HCT116 (cell line): ENCODE results near the gene DPYSL4. TPM values are rescaled to one million over a fixed set of nuclear protein-coding genes. Genes with fewer than 3 reads are reported as not detected.

Experiments used
- ATAC-seq: fragments of 200-7000 bp; cut with Tn5 transposase; 2 replicates; pipeline ENCODE4 v1.9.1; 2020; ENCODE audit warnings: mild to moderate bottlenecking, moderate library complexity
- BruUV-seq: library from RNA; stranded (reverse); fragments of 400-500 nt; replicated peaks from 2 replicates; lab custom pipeline; 2021; lab: Mats Ljungman, UMichigan
- CTCF ChIA-PET: fragments of 300-600 bp; sonication (Branson Sonifier 250); formaldehyde crosslinking; loops from one replicate; lab custom pipeline; 2021; ENCODE audit warnings: antibody characterized with exemption; lab: Charles Lee
- POLR2A ChIA-PET: fragments of 300-600, 350-600 bp; sonication (Branson Sonifier 250); formaldehyde crosslinking; loops from one replicate; lab custom pipeline; 2021; ENCODE audit warnings: antibody characterized with exemption; lab: Charles Lee
- RAD21 ChIA-PET, 2 experiments: fragments of 300-600 bp; sonication (Branson Sonifier 250); formaldehyde crosslinking; loops; one replicate each; lab custom pipeline; 2023; ENCODE audit warnings: low total read pairs in 2 of 2; ENCODE audit not compliant: uncharacterized antibody in 2 of 2, unreplicated experiment in 2 of 2, low non-redundant PET in 1 of 2; lab: Charles Lee
- DNase-seq: peaks from one replicate; pipeline ENCODE4 v3.0.0-alpha.2; 2010; ENCODE audit warnings: low read depth, low spot score
- H2AFZ ChIP-seq: fragments of 200-600 bp; shearing (Covaris generic), sonication (generic); 2 replicates; pipeline ENCODE4 v1.6.1; 2017; ENCODE audit warnings: low read depth, mixed run types, mixed read lengths, antibody characterized with exemption, low read length; ENCODE audit not compliant: poor library complexity, severe bottlenecking
- H3K27ac ChIP-seq: 2 replicates; pipeline ENCODE4 v1.5.1; 2012; ENCODE audit warnings: low read depth, low read length
- H3K27me3 ChIP-seq: fragments of 200-600 bp; sonication (generic); 2 replicates; pipeline ENCODE4 v1.6.1; 2016; ENCODE audit warnings: mixed run types, low read length, mixed read lengths; ENCODE audit not compliant: insufficient read depth
- H3K36me3 ChIP-seq, 2 experiments: fragments of 200-500 bp in 1 of 2; fragments of 200-600 bp in 1 of 2; sonication (Bioruptor generic) in 1 of 2; sonication (generic) in 1 of 2; 2 replicates each; pipeline versions ENCODE4 v1.5.1 to v1.6.1; 2014 to 2016; ENCODE audit warnings: low read length in 2 of 2, inconsistent platforms in 1 of 2, mixed read lengths in 1 of 2, mixed run types in 1 of 2; ENCODE audit not compliant: insufficient read depth in 2 of 2, control insufficient read depth in 1 of 2
- H3K4me1 ChIP-seq, 2 experiments: fragments of 200-600 bp in 1 of 2; sonication (generic) in 1 of 2; 2 replicates each; pipeline versions ENCODE4 v1.5.1 to v1.6.1; 2012 to 2017; ENCODE audit warnings: low read length in 2 of 2, inconsistent platforms in 1 of 2, mild to moderate bottlenecking in 1 of 2, mixed read lengths in 1 of 2, mixed run types in 1 of 2, moderate library complexity in 1 of 2; ENCODE audit not compliant: insufficient read depth in 2 of 2, control insufficient read depth in 1 of 2
- H3K4me2 ChIP-seq: fragments of 200-600 bp; sonication (generic); 2 replicates; pipeline ENCODE4 v1.6.1; 2017; ENCODE audit warnings: mixed run types, low read length, mixed read lengths
- H3K4me3 ChIP-seq, 2 experiments: fragments of 200-600 bp in 1 of 2; sonication (generic) in 1 of 2; replicated peaks in 1 of 2; 2 replicates each; pipeline ENCODE4 v1.5.1; 2011 to 2016; ENCODE audit warnings: low read length in 2 of 2, control low read depth in 1 of 2, low read depth in 1 of 2, mild to moderate bottlenecking in 1 of 2, mixed read lengths in 1 of 2, mixed run types in 1 of 2
- H3K79me2 ChIP-seq: fragments of 200-600 bp; sonication (generic); 2 replicates; pipeline ENCODE4 v1.6.1; 2017; ENCODE audit warnings: mild to moderate bottlenecking, mixed run types, low read length, moderate library complexity, mixed read lengths; ENCODE audit not compliant: insufficient read depth
- H3K9ac ChIP-seq: fragments of 200-600 bp; sonication (generic); 2 replicates; pipeline ENCODE4 v1.6.1; 2016; ENCODE audit warnings: low read length, mixed read lengths
- H3K9me2 ChIP-seq: fragments of 200-600 bp; sonication (generic), shearing (Covaris generic); 2 replicates; pipeline ENCODE4 v1.6.1; 2017; ENCODE audit warnings: mixed run types, mild to moderate bottlenecking, moderate library complexity; ENCODE audit not compliant: insufficient read depth
- H3K9me3 ChIP-seq, 2 experiments: fragments of 200-500 bp in 1 of 2; fragments of 200-600 bp in 1 of 2; sonication (Bioruptor generic) in 1 of 2; sonication (generic) in 1 of 2; 2 replicates each; pipeline ENCODE4 v1.6.1; 2014 to 2017; ENCODE audit warnings: low read length in 2 of 2, mixed read lengths in 2 of 2, inconsistent platforms in 1 of 2, low read depth in 1 of 2, mild to moderate bottlenecking in 1 of 2, mixed run types in 1 of 2, moderate library complexity in 1 of 2; ENCODE audit not compliant: control insufficient read depth in 1 of 2, insufficient read depth in 1 of 2
- H4K20me1 ChIP-seq: fragments of 200-600 bp; sonication (generic), shearing (Covaris generic); 2 replicates; pipeline ENCODE4 v1.6.1; 2017; ENCODE audit warnings: mixed run types, mild to moderate bottlenecking, moderate library complexity; ENCODE audit not compliant: insufficient read depth
- ATF3 ChIP-seq: IDR thresholded peaks from 2 replicates; pipeline ENCODE4 v1.6.1; 2012
- CEBPB ChIP-seq: IDR thresholded peaks from 2 replicates; pipeline ENCODE4 v1.6.1; 2012; ENCODE audit warnings: low read depth
- ELF1 ChIP-seq: IDR thresholded peaks from 2 replicates; pipeline ENCODE4 v1.6.1; 2012; ENCODE audit warnings: low read depth, borderline replicate concordance
- EZH2phosphoT487 ChIP-seq: fragments of 200-600 bp; IDR thresholded peaks from 2 replicates; pipeline ENCODE4 v1.6.1; 2018; ENCODE audit warnings: antibody characterized with exemption, borderline replicate concordance
- FOSL1 ChIP-seq: IDR thresholded peaks from 2 replicates; pipeline ENCODE4 v1.6.1; 2012; ENCODE audit warnings: low read depth
- JUND ChIP-seq: IDR thresholded peaks from 2 replicates; pipeline ENCODE4 v1.6.1; 2012
- RAD21 ChIP-seq: IDR thresholded peaks from 2 replicates; pipeline ENCODE4 v1.6.1; 2012; ENCODE audit warnings: low read depth, mild to moderate bottlenecking
- SP1 ChIP-seq: IDR thresholded peaks from 2 replicates; pipeline ENCODE4 v1.6.1; 2012; ENCODE audit warnings: low read depth
- TCF7L2 ChIP-seq: IDR thresholded peaks from 2 replicates; pipeline ENCODE4 v1.7.0; 2011; ENCODE audit warnings: borderline replicate concordance, inconsistent platforms; ENCODE audit not compliant: insufficient read depth, insufficient read length; ENCODE audit errors: extremely low read depth
- YY1 ChIP-seq: IDR thresholded peaks from 2 replicates; pipeline ENCODE4 v1.6.1; 2011; ENCODE audit warnings: low read length, low read depth, moderate library complexity, mild to moderate bottlenecking; ENCODE audit not compliant: insufficient replicate concordance; ENCODE audit errors: extremely low read depth
- ZBTB33 ChIP-seq: IDR thresholded peaks from 2 replicates; pipeline ENCODE4 v1.6.1; 2011; ENCODE audit warnings: mild to moderate bottlenecking, low read length, moderate library complexity; ENCODE audit not compliant: insufficient replicate concordance; ENCODE audit errors: extremely low read depth
- ZNF274 ChIP-seq: fragments of 200-500 bp; sonication (Bioruptor generic); IDR thresholded peaks from 2 replicates; pipeline ENCODE4 v1.6.1; 2014; ENCODE audit warnings: mild to moderate bottlenecking, low read depth, low read length, inconsistent platforms
- intact Hi-C: fragments of 100-400 bp; cut with micrococcal nuclease; formaldehyde crosslinking; loops from 2 replicates; pipeline ENCODE4 v1.10.0; 2022
- total RNA-seq: library from RNA; stranded (reverse); gene quantifications from one replicate; pipeline ENCODE4 v1.2.1, GENCODE V29; 2021; ENCODE audit not compliant: unreplicated experiment

Gene DPYSL4
- total RNA-seq, 1 experiment from 2014 or later: 5.4 TPM

GRCh38 chr10:132162590-132163277 lies 24.0 kb upstream of the DPYSL4 start:
- intact Hi-C loops: no loop called here
- H3K9ac ChIP-seq: peak overlapping the region; percentile 27
- RAD21 ChIA-PET: no interaction called here
- H3K4me1 ChIP-seq: peaks cover 17 to 42% of the 10 kb centered on the region in 2 experiments; a peak in 3 of 4 replicates
- H3K36me3 ChIP-seq: no peaks in the 10 kb centered on the region
- no peak for TF ChIP-seq EZH2phosphoT487
- TF ChIP-seq ATF3: no peak
- no peak for TF ChIP-seq ZNF274
- no peak for TF ChIP-seq SP1
- no peak for TF ChIP-seq YY1
- no peak for TF ChIP-seq ELF1
- no peak for TF ChIP-seq ZBTB33
- no peak for TF ChIP-seq CEBPB
- TF ChIP-seq RAD21: no peak
- TF ChIP-seq JUND: no peak
- TF ChIP-seq TCF7L2: no peak
- TF ChIP-seq FOSL1: no peak
- no peaks in the 10 kb centered on the region for H3K9me3 ChIP-seq
- DNase-seq (no peak), ATAC-seq (no peak)
- POLR2A ChIA-PET: no interaction called here
- no peak overlapping the region for H2AFZ ChIP-seq
- no peaks in the 10 kb centered on the region for H4K20me1 ChIP-seq
- H3K4me2 ChIP-seq: peak overlapping the region; percentile 73
- H3K27ac ChIP-seq: no peak overlapping the region; the same call in 1 of the 2 replicates
- CTCF ChIA-PET: no interaction called here
- no peaks in the 10 kb centered on the region for H3K79me2 ChIP-seq
- BruUV-seq: no TSS peak
- H3K9me2 ChIP-seq: no peaks in the 10 kb centered on the region
- no peaks in the 10 kb centered on the region for H3K27me3 ChIP-seq
- H3K4me3 ChIP-seq: peak overlapping the region in 1 of 2 experiments; percentile 44; a peak in 2 of 4 replicates
